Loucy (cell line): ENCODE measurements around the gene TMEM45A.

Experiments
- H2AFZ ChIP-seq: fragments of 200-600 bp; sonication (generic); 2 replicates; pipeline ENCODE4 v1.6.0; 2016; ENCODE audit warnings: antibody characterized with exemption, mild to moderate bottlenecking, low read length, moderate library complexity
- H3F3A ChIP-seq: fragments of 200-600 bp; 2 replicates; pipeline ENCODE4 v1.6.0; 2016; ENCODE audit warnings: antibody characterized with exemption, low read depth, mild to moderate bottlenecking
- H3K27me3 ChIP-seq: fragments of 200-600 bp; sonication (generic); 2 replicates; pipeline ENCODE4 v1.6.1; 2014; ENCODE audit warnings: low read length, mild to moderate bottlenecking; ENCODE audit not compliant: insufficient read depth, poor library complexity, severe bottlenecking
- H3K36me3 ChIP-seq: fragments of 200-600 bp; sonication (generic); 2 replicates; pipeline ENCODE4 v1.6.1; 2016; ENCODE audit warnings: low read length; ENCODE audit not compliant: insufficient read depth
- H3K4me1 ChIP-seq: fragments of 200-600 bp; sonication (generic); 2 replicates; pipeline ENCODE4 v1.5.1; 2014; ENCODE audit warnings: low read length, mild to moderate bottlenecking; ENCODE audit not compliant: insufficient read depth, poor library complexity, severe bottlenecking
- H3K4me2 ChIP-seq: fragments of 200-600 bp; sonication (generic); 2 replicates; pipeline ENCODE4 v1.6.0; 2014; ENCODE audit warnings: antibody characterized with exemption, low read length, low read depth, mild to moderate bottlenecking; ENCODE audit not compliant: poor library complexity, severe bottlenecking
- H3K4me3 ChIP-seq: fragments of 200-600 bp; sonication (generic); 2 replicates; pipeline ENCODE4 v1.5.1; 2014; ENCODE audit warnings: low read length, mild to moderate bottlenecking, mixed read lengths; ENCODE audit not compliant: poor library complexity, severe bottlenecking
- H3K79me2 ChIP-seq: fragments of 200-600 bp; sonication (generic); 2 replicates; pipeline ENCODE4 v1.6.1; 2014; ENCODE audit warnings: low read length; ENCODE audit not compliant: insufficient read depth
- H3K9ac ChIP-seq: fragments of 200-600 bp; sonication (generic); 2 replicates; pipeline ENCODE4 v1.6.0; 2014; ENCODE audit warnings: mild to moderate bottlenecking, low read depth, low read length, moderate library complexity; ENCODE audit not compliant: poor library complexity, severe bottlenecking
- H3K9me2 ChIP-seq: fragments of 200-600 bp; sonication (generic); replicated peaks from 2 replicates; pipeline ENCODE4 v1.6.1; 2016; ENCODE audit warnings: low read depth, low read length, mixed read lengths
- H3K9me3 ChIP-seq: fragments of 200-600 bp; sonication (generic); 2 replicates; pipeline ENCODE4 v1.6.1; 2014; ENCODE audit warnings: mild to moderate bottlenecking, antibody characterized with exemption, low read length, low read depth; ENCODE audit not compliant: insufficient read depth
- H4K20me1 ChIP-seq: fragments of 200-600 bp; sonication (generic); 2 replicates; pipeline ENCODE4 v1.6.0; 2014; ENCODE audit warnings: antibody characterized with exemption, low read length, mild to moderate bottlenecking; ENCODE audit not compliant: insufficient read depth, poor library complexity, severe bottlenecking
- CTCF ChIP-seq: fragments of 200-600 bp; sonication (generic); conservative IDR thresholded peaks from 2 replicates; pipeline ENCODE4 v1.5.1; 2014; ENCODE audit warnings: mild to moderate bottlenecking, antibody characterized with exemption, low read length
- EZH2phosphoT487 ChIP-seq: fragments of 200-600 bp; IDR thresholded peaks from 2 replicates; pipeline ENCODE4 v1.6.1; 2018; ENCODE audit warnings: antibody characterized with exemption, mild to moderate bottlenecking, moderate library complexity, borderline replicate concordance

TMEM45A gene

GRCh38 chr3:100465892-100466777 is 26.3 kb upstream of the TMEM45A start:
- Histone ChIP-seq H3K4me1 (peaks cover 4% of the 10 kb centered on the region), H3F3A (no peaks in the 10 kb centered on the region), H3K9me3 (peaks cover 4% of the 10 kb centered on the region), H3K9me2 (no peaks in the 10 kb centered on the region), H4K20me1 (no peaks in the 10 kb centered on the region), H3K36me3 (no peaks in the 10 kb centered on the region), H3K27me3 (no peaks in the 10 kb centered on the region), H2AFZ (peak overlapping the region; percentile 95), H3K9ac (no peak overlapping the region), H3K4me3 (peak overlapping the region; percentile 22), H3K4me2 (peak overlapping the region; percentile 32), H3K79me2 (no peaks in the 10 kb centered on the region)
- TF ChIP-seq EZH2phosphoT487 (no peak), CTCF (no peak)

GRCh38 chr3:100467133-100467532 is 25.3 kb upstream of the TMEM45A start:
- H3K4me3 ChIP-seq = no peak overlapping the region
- TF ChIP-seq EZH2phosphoT487 (no peak), CTCF (no peak)
- H3K9ac ChIP-seq = no peak overlapping the region
- no peaks in the 10 kb centered on the region for H3K36me3 ChIP-seq
- peaks cover 4% of the 10 kb centered on the region for H3K9me3 ChIP-seq
- no peaks in the 10 kb centered on the region for H3K79me2 ChIP-seq
- no peaks in the 10 kb centered on the region for H3F3A ChIP-seq
- H3K4me2 ChIP-seq = no peak overlapping the region
- H3K9me2 ChIP-seq = no peaks in the 10 kb centered on the region
- H4K20me1 ChIP-seq = no peaks in the 10 kb centered on the region
- no peak overlapping the region for H2AFZ ChIP-seq
- no peaks in the 10 kb centered on the region for H3K27me3 ChIP-seq
- H3K4me1 ChIP-seq = peaks cover 4% of the 10 kb centered on the region

GRCh38 chr3:100468676-100469075 is 23.7 kb upstream of the TMEM45A start:
- no peaks in the 10 kb centered on the region for H3K9me2 ChIP-seq
- H3K9ac ChIP-seq = no peak overlapping the region
- H3F3A ChIP-seq = no peaks in the 10 kb centered on the region
- no peaks in the 10 kb centered on the region for H3K79me2 ChIP-seq
- peaks cover 4% of the 10 kb centered on the region for H3K4me1 ChIP-seq
- no peaks in the 10 kb centered on the region for H3K36me3 ChIP-seq
- H3K4me3 ChIP-seq = no peak overlapping the region
- no peak for TF ChIP-seq EZH2phosphoT487
- TF ChIP-seq CTCF = no peak
- H4K20me1 ChIP-seq = no peaks in the 10 kb centered on the region
- H2AFZ ChIP-seq = no peak overlapping the region
- no peak overlapping the region for H3K4me2 ChIP-seq
- no peaks in the 10 kb centered on the region for H3K27me3 ChIP-seq
- H3K9me3 ChIP-seq = peaks cover 4% of the 10 kb centered on the region
